Muscle layer of colon (tissue), 2 donors: ENCODE data around the gene HEPH.
A peak's percentile ranks its signal among the peaks of the same experiment; 100 is the strongest.

Experiments
- H3K27ac ChIP-seq: one replicate; pipeline ENCODE4 v1.7.0; 2013; ENCODE audit warnings: low read depth, mild to moderate bottlenecking, low read length, moderate library complexity
- H3K27me3 ChIP-seq, 2 donors: one replicate each; pipeline ENCODE4 v1.7.0; 2013; ENCODE audit warnings: low read length in 2 of 2, mild to moderate bottlenecking in 2 of 2; ENCODE audit not compliant: insufficient read depth in 2 of 2, control insufficient read depth in 1 of 2
- H3K36me3 ChIP-seq: one replicate; pipeline ENCODE4 v1.7.0; 2013; ENCODE audit warnings: mild to moderate bottlenecking, low read length; ENCODE audit not compliant: insufficient read depth
- H3K4me1 ChIP-seq: one replicate; pipeline ENCODE4 v1.7.0; 2013; ENCODE audit warnings: mild to moderate bottlenecking, low read length; ENCODE audit not compliant: insufficient read depth
- H3K4me3 ChIP-seq, 2 donors: one replicate each; pipeline ENCODE4 v1.7.0; 2013; ENCODE audit warnings: low read length in 2 of 2, low read depth in 1 of 2, mild to moderate bottlenecking in 1 of 2, moderate library complexity in 1 of 2
- H3K9ac ChIP-seq: one replicate; pipeline ENCODE4 v1.7.0; 2013; ENCODE audit warnings: low read length
- H3K9me3 ChIP-seq: one replicate; pipeline ENCODE4 v1.7.0; 2013; ENCODE audit warnings: mild to moderate bottlenecking, low read length
- donor health status: abdominal sarcoma.
- donor health status: Adenocarcinoma of cecum.

Gene HEPH

DNA sequence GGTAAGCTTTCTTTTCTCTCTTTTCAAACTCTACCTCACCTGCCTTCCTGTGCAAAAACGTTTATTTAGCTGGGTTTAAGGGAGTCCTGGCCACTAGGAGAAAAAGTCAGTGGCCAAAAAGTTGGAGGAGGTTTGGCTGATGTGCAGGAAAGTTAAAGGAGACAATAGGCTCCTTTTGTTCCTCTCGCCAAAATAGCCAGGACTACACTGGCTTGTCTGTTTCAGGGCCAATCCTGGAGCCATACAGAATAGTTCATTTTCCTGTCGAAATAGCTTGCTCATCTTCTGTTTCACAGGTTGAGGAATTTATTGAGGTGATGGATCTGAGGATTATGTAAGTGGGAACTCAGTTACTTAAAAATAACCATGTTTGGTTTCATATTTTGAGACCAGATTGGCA, 423 bp downstream of the HEPH start:
- H3K36me3 ChIP-seq = no peaks in the 10 kb centered on the region
- peak overlapping the region; percentile 61 for H3K27ac ChIP-seq
- H3K9ac ChIP-seq = peak overlapping the region; percentile 28
- peaks cover 4% of the 10 kb centered on the region for H3K4me1 ChIP-seq
- H3K9me3 ChIP-seq = no peaks in the 10 kb centered on the region
- H3K4me3 ChIP-seq = peak overlapping the region; percentile 39 to 64
- no peaks in the 10 kb centered on the region for H3K27me3 ChIP-seq

DNA sequence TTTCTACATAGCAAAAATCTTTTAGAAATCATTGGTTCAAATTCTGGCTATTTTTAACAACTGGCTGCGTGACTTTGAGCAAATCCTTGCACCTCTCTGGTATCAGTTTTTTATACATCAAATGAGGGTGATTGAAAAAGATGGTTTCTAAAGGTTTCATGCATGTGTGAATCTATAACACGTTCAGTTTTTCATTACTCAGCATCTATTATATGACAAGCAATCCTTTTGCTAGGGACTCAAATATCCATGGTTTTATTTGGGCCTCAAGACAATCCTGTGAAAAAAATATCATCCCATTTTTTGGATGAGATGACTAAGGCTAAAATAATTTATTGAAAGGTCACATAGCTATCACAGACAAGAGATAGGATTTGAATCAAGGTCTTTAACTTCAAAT, 884 bp downstream of the HEPH start:
- H3K27ac ChIP-seq = peak overlapping the region; percentile 61
- H3K4me3 ChIP-seq = peak overlapping the region in 1 of 2 donors; percentile 64
- H3K36me3 ChIP-seq = no peaks in the 10 kb centered on the region
- H3K9ac ChIP-seq = peak overlapping the region; percentile 28
- no peaks in the 10 kb centered on the region for H3K9me3 ChIP-seq
- peaks cover 4% of the 10 kb centered on the region for H3K4me1 ChIP-seq
- no peaks in the 10 kb centered on the region for H3K27me3 ChIP-seq

DNA sequence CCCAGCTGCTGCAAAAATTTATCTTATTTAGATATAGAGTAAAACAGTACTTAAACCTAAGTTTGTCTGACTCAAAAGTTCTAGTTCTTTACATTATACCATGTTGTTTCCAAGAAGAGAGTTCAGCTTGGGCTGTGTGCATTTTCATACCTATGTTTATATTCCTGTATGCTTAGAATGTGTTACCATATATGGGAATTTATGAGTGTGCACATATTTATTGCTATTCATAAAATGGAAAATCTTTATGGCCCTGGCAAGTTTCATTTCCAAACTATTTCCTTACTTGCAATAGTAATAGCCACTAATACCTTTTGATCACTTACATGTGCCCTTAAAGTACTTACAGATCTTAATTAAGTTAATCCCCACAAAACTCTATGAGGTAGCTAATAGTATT, 2.6 kb downstream of the HEPH start:
- H3K4me3 ChIP-seq = no peak overlapping the region
- H3K27me3 ChIP-seq = no peaks in the 10 kb centered on the region
- peaks cover 4% of the 10 kb centered on the region for H3K4me1 ChIP-seq
- H3K9ac ChIP-seq = no peak overlapping the region
- no peaks in the 10 kb centered on the region for H3K9me3 ChIP-seq
- H3K27ac ChIP-seq = no peak overlapping the region
- H3K36me3 ChIP-seq = no peaks in the 10 kb centered on the region

DNA sequence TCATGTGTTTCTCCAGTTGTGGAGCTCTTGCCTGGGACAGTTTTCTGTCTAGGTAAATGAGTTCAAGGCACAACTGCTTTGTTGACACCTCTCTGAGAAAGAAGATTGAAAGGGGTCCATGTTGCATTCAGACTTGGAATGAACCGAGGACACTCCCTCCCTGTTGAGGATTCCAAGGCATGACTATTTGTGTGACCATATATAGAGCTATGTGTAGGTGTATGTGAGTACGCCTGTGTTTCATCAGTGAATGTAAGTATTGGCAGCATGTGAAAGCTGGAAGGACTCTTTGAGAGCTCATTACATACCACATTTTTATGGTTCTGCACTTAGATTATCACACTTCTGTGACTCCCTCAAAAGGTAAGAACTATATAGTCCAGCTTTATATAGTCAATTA, 3.4 kb downstream of the HEPH start:
- H3K36me3 ChIP-seq = no peaks in the 10 kb centered on the region
- H3K9me3 ChIP-seq = no peaks in the 10 kb centered on the region
- peaks cover 4% of the 10 kb centered on the region for H3K4me1 ChIP-seq
- no peak overlapping the region for H3K9ac ChIP-seq
- no peaks in the 10 kb centered on the region for H3K27me3 ChIP-seq
- peak overlapping the region; percentile 45 for H3K27ac ChIP-seq
- no peak overlapping the region for H3K4me3 ChIP-seq

DNA sequence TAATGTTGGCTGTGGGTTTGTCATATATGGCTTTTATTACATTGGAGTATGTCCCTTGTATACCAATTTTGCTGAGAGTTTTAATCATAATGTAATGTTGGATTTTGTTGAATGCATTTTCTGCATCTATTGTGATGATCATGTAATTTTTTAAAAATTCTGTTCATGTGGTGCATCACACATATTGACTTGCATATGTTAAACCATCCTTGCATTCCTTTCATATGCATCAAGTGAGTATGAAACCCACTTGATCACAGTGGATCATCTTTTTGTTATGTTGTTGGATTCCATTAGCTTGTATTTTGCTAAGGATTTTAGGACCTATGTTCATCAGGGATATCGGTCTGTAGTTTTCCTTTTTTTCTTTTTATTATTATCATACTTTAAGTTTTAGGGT, 12.1 kb downstream of the HEPH start:
- Histone ChIP-seq H3K36me3 (no peaks in the 10 kb centered on the region), H3K27me3 (no peaks in the 10 kb centered on the region), H3K9me3 (peaks cover 3% of the 10 kb centered on the region), H3K27ac (no peak overlapping the region), H3K4me3 (no peak overlapping the region), H3K9ac (no peak overlapping the region), H3K4me1 (no peaks in the 10 kb centered on the region)

DNA sequence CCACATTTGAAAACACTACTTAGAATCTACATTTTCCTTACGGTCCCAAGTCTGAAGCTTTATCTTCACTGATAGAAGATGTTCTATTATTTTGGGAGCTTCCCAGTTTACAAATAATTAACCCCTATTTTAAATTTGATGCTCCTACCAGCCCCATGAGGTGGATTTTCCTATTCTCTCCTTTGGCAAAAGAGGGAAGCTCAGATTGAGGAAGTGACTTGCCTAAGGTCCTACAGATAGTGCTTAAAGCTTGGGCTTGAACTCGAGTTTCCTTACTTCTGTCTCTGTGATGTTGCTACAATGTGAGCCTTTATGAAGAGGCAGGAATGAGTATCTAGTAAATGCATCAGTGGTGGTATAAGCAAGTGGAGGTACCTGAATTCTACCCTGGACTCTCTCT, 27.5 kb downstream of the HEPH start:
- H3K4me3 ChIP-seq = no peak overlapping the region
- H3K36me3 ChIP-seq = peaks cover 6% of the 10 kb centered on the region
- no peak overlapping the region for H3K9ac ChIP-seq

DNA sequence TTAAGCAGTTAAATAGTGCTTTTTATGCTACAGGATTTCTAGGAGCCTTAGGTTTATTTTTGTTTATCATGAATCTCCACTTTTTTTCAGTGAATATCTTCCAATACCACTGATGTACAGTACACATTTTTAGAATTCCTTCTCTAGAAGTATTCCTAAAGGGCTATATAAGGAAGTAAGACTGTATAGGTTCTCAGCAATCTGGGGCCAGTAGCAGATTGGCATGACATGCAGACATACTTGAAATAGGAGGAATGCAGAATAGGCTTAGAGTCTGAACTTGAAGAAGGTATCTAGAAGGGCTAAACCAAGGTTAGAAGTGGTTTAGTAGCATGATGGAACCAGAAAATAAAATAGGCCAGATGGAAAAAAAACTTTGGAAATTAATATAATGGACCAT, 29.8 kb downstream of the HEPH start:
- Histone ChIP-seq H3K9ac (no peak overlapping the region), H3K27ac (no peak overlapping the region), H3K9me3 (no peaks in the 10 kb centered on the region), H3K27me3 (no peaks in the 10 kb centered on the region), H3K36me3 (peaks cover 6% of the 10 kb centered on the region), H3K4me1 (no peaks in the 10 kb centered on the region), H3K4me3 (no peak overlapping the region)

More for the DNA sequence above, 27.5 kb downstream of the HEPH start:
- Histone ChIP-seq H3K27me3 (no peaks in the 10 kb centered on the region), H3K4me1 (no peaks in the 10 kb centered on the region), H3K27ac (no peak overlapping the region), H3K9me3 (no peaks in the 10 kb centered on the region)

DNA sequence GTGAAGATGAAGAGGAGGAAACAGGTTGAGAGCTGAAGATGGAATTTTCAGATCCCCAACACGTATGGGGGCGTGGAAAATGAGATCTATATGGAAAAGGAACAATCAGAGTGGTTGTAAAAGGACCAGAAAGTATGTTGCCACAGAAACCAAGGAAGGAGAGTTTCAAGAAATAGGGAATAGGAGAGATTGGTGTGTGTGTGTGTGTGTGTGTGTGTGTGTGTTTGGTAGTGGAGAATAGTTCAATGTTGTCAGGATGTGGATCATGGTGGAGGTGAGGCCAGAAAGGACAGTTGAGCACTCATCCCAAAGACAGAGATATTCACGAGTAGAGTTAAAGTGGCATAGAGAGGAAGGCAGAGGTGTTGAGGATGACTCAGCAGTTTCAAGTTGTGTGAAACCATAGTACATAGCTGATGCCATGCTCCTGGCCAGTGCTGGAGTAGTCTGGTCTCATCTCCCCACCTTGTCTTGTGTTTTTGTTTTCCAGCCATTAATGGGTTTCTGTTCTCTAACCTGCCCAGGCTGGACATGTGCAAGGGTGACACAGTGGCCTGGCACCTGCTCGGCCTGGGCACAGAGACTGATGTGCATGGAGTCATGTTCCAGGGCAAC, 36.1 kb downstream of the HEPH start:
- Histone ChIP-seq H3K27ac (no peak overlapping the region), H3K9me3 (no peaks in the 10 kb centered on the region), H3K36me3 (no peaks in the 10 kb centered on the region), H3K4me1 (no peaks in the 10 kb centered on the region), H3K9ac (no peak overlapping the region), H3K27me3 (no peaks in the 10 kb centered on the region), H3K4me3 (no peak overlapping the region)

DNA sequence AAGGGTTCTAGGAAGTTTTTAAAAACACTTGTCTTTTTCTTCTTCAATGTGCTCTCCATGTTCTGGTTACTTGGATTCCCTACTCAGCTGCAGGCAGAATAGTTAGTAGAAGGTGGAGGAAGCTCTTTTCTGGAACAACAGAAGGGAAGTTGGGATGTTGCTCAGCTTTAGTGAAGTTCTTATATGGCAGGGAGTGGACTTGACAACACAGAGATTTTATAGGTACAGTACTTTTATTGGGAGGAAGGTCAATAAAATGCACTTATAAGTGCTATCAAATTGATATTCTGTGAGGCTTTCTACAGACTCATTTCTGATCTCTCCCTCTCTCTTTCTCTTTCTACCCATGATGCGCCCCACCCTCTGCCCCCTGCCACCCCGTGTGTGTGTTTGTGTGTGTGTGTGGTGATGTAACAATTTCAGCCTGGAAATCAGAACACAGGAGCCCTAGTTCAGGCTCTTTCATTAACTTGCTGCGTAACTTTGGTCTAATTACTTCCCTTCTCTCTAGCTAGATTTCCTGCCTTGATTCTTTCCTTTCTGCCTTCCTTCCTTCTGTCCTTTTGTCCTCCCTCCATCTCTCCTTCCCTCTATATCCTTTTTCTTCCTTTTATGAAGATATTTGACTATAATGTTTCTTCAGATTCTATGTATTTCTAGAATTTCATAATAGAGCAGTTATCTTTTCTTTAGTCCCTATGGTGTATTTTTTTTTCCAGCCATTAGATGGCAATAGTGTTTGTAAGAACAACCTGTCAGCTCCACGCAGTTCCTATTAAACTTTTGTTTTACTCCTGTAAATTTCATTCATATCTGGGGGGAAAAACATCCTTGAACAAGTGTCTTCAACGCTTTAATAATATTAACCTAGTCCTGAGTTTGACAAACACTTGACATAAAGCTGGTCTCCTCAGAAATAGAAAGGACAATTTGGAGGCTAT, 37.1 kb downstream of the HEPH start:
- H3K36me3 ChIP-seq = no peaks in the 10 kb centered on the region
- H3K9ac ChIP-seq = no peak overlapping the region
- no peak overlapping the region for H3K4me3 ChIP-seq
- no peaks in the 10 kb centered on the region for H3K4me1 ChIP-seq
- H3K9me3 ChIP-seq = no peaks in the 10 kb centered on the region
- no peak overlapping the region for H3K27ac ChIP-seq
- H3K27me3 ChIP-seq = no peaks in the 10 kb centered on the region

DNA sequence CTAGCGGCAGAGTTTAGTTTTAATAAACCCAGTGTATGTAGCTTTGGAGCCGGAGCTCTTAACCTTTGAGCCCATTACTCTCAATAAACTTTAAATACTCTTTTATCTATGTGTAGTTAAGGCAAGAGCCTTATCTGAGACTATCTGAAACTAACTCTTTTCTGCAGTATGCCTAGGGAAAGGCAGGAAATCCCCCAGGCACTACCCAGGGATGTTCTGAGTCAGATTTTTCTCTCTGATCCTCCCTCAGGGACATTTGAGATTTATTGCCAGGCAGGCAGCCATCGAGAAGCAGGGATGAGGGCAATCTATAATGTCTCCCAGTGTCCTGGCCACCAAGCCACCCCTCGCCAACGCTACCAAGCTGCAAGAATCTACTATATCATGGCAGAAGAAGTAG, 39.1 kb downstream of the HEPH start:
- H3K9me3 ChIP-seq = no peaks in the 10 kb centered on the region
- no peaks in the 10 kb centered on the region for H3K27me3 ChIP-seq
- H3K4me1 ChIP-seq = no peaks in the 10 kb centered on the region
- H3K27ac ChIP-seq = no peak overlapping the region
- no peak overlapping the region for H3K9ac ChIP-seq
- no peak overlapping the region for H3K4me3 ChIP-seq
- H3K36me3 ChIP-seq = no peaks in the 10 kb centered on the region

DNA sequence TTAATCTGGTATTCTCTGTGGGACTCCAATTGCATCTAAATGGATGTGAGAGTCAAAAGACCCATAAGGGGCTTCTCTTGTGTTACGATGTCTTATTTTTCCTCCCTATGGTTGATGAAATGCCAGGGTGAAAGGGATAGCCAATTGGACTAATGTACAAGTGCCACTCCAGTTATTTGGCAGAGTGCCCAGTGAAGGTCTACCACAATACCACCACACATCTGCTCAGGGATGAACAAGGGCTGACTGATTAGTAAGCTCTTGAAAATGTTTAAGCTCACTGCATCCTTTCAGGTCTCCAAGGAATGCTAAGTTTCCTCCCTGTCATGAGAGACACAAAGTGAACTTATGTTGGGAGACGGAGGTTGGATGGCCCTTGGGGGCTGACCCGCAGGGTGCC, 57.8 kb downstream of the HEPH start:
- Histone ChIP-seq H3K36me3 (no peaks in the 10 kb centered on the region), H3K27ac (no peak overlapping the region), H3K4me3 (no peak overlapping the region), H3K27me3 (no peaks in the 10 kb centered on the region), H3K9ac (no peak overlapping the region), H3K9me3 (no peaks in the 10 kb centered on the region), H3K4me1 (no peaks in the 10 kb centered on the region)
